H1 (cell line): ENCODE results near the gene SIPA1L3. TPM values are rescaled to one million over a fixed set of nuclear protein-coding genes. Genes with fewer than 3 reads are reported as not detected.

Source experiments
- SIN3A ChIP-seq, 2 experiments: IDR thresholded peaks in 1 of 2; conservative IDR thresholded peaks in 1 of 2; 2 replicates each; pipeline ENCODE4 v1.6.1; 2011 to 2012; ENCODE audit warnings: low read length in 2 of 2, improper control_type of control experiment in 1 of 2, low read depth in 1 of 2, mild to moderate bottlenecking in 1 of 2
- polyA plus RNA-seq, 7 experiments: library from polyadenylated mRNA; depleted of rRNA in 3 of 7; stranded (reverse) in 5 of 7; unstranded in 2 of 7; fragments of >200 nt in 5 of 7; fragments of 200-250 nt in 2 of 7; gene quantifications; 1 replicate in 5 of 7; 2 replicates in 1 of 7; 4 replicates in 1 of 7; pipeline versions ENCODE4 v1.2.1 to v1.2.3, GENCODE V29; 2011 to 2013; ENCODE audit warnings: missing spikeins in 2 of 7, mixed read lengths in 2 of 7
- total RNA-seq: library from RNA; stranded (reverse); fragmentation: NEBNext Ultra II Directional; extraction: Animal tissue kit (Norgen Biotek cat#: 25700); gene quantifications from 2 replicates; pipeline ENCODE4 v1.2.1, GENCODE V29; 2021
- TF ChIP-seq, protein P1 (sequence below): fragments of 300-600 bp; sonication (generic); IDR thresholded peaks from 2 replicates; pipeline ENCODE4 v1.7.1; 2012; ENCODE audit warnings: low read length, moderate library complexity, mild to moderate bottlenecking, inconsistent platforms; ENCODE audit not compliant: insufficient replicate concordance
- TF ChIP-seq, protein P2 (sequence below): IDR thresholded peaks from 2 replicates; pipeline ENCODE4 v1.6.1; 2012; ENCODE audit warnings: low read length, inconsistent platforms

The SIPA1L3 gene
- total and polyA plus RNA-seq, 2 of the 8 experiments (the other 6 are each of a cell fraction or from before 2014, with no cell fraction given), result 15.0 to 54.9 TPM

DNA sequence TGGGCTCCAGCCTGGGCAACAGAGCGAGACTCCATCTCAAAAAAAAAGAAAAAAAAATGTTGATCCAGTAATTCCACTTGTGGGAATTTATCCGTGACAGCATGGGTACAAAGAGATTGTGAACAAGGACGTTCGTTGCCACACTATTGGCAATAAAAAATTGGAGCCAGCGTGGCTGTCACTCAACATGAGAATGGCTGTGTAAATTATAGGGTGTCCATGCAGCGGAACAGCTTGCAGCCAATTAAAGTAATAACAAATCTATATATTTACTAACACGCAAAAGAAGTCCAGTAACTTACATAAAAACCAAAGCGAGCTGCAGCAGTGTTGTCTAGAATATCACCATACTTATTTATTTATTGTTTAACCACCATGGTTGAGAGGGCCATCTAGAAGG lies 297.7 kb downstream of the SIPA1L3 start (continued):
- TF ChIP-seq, protein P1, sequence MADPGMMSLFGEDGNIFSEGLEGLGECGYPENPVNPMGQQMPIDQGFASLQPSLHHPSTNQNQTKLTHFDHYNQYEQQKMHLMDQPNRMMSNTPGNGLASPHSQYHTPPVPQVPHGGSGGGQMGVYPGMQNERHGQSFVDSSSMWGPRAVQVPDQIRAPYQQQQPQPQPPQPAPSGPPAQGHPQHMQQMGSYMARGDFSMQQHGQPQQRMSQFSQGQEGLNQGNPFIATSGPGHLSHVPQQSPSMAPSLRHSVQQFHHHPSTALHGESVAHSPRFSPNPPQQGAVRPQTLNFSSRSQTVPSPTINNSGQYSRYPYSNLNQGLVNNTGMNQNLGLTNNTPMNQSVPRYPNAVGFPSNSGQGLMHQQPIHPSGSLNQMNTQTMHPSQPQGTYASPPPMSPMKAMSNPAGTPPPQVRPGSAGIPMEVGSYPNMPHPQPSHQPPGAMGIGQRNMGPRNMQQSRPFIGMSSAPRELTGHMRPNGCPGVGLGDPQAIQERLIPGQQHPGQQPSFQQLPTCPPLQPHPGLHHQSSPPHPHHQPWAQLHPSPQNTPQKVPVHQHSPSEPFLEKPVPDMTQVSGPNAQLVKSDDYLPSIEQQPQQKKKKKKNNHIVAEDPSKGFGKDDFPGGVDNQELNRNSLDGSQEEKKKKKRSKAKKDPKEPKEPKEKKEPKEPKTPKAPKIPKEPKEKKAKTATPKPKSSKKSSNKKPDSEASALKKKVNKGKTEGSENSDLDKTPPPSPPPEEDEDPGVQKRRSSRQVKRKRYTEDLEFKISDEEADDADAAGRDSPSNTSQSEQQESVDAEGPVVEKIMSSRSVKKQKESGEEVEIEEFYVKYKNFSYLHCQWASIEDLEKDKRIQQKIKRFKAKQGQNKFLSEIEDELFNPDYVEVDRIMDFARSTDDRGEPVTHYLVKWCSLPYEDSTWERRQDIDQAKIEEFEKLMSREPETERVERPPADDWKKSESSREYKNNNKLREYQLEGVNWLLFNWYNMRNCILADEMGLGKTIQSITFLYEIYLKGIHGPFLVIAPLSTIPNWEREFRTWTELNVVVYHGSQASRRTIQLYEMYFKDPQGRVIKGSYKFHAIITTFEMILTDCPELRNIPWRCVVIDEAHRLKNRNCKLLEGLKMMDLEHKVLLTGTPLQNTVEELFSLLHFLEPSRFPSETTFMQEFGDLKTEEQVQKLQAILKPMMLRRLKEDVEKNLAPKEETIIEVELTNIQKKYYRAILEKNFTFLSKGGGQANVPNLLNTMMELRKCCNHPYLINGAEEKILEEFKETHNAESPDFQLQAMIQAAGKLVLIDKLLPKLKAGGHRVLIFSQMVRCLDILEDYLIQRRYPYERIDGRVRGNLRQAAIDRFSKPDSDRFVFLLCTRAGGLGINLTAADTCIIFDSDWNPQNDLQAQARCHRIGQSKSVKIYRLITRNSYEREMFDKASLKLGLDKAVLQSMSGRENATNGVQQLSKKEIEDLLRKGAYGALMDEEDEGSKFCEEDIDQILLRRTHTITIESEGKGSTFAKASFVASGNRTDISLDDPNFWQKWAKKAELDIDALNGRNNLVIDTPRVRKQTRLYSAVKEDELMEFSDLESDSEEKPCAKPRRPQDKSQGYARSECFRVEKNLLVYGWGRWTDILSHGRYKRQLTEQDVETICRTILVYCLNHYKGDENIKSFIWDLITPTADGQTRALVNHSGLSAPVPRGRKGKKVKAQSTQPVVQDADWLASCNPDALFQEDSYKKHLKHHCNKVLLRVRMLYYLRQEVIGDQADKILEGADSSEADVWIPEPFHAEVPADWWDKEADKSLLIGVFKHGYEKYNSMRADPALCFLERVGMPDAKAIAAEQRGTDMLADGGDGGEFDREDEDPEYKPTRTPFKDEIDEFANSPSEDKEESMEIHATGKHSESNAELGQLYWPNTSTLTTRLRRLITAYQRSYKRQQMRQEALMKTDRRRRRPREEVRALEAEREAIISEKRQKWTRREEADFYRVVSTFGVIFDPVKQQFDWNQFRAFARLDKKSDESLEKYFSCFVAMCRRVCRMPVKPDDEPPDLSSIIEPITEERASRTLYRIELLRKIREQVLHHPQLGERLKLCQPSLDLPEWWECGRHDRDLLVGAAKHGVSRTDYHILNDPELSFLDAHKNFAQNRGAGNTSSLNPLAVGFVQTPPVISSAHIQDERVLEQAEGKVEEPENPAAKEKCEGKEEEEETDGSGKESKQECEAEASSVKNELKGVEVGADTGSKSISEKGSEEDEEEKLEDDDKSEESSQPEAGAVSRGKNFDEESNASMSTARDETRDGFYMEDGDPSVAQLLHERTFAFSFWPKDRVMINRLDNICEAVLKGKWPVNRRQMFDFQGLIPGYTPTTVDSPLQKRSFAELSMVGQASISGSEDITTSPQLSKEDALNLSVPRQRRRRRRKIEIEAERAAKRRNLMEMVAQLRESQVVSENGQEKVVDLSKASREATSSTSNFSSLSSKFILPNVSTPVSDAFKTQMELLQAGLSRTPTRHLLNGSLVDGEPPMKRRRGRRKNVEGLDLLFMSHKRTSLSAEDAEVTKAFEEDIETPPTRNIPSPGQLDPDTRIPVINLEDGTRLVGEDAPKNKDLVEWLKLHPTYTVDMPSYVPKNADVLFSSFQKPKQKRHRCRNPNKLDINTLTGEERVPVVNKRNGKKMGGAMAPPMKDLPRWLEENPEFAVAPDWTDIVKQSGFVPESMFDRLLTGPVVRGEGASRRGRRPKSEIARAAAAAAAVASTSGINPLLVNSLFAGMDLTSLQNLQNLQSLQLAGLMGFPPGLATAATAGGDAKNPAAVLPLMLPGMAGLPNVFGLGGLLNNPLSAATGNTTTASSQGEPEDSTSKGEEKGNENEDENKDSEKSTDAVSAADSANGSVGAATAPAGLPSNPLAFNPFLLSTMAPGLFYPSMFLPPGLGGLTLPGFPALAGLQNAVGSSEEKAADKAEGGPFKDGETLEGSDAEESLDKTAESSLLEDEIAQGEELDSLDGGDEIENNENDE, result no peak
- no peak for TF ChIP-seq SIN3A (conservative IDR thresholded peaks at IDR 0.05 in 1 of 2, IDR thresholded peaks at IDR 0.05 in 1 of 2; ENCODE audit: low read depth in 1 of 2, low read length in 2 of 2)
- TF ChIP-seq, protein P2, sequence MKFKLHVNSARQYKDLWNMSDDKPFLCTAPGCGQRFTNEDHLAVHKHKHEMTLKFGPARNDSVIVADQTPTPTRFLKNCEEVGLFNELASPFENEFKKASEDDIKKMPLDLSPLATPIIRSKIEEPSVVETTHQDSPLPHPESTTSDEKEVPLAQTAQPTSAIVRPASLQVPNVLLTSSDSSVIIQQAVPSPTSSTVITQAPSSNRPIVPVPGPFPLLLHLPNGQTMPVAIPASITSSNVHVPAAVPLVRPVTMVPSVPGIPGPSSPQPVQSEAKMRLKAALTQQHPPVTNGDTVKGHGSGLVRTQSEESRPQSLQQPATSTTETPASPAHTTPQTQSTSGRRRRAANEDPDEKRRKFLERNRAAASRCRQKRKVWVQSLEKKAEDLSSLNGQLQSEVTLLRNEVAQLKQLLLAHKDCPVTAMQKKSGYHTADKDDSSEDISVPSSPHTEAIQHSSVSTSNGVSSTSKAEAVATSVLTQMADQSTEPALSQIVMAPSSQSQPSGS, result no peak
